Subcutaneous abdominal adipose tissue (tissue), 5 donors: Measurements from ENCODE around the gene RNF144A.
"Not testable (repeated sequence)": the region's sequence is repeated elsewhere in the genome, so short reads cannot be mapped to it uniquely, and the experiment has no call there.

Source experiments
- H3K27ac ChIP-seq: one replicate; pipeline ENCODE4 v1.7.0; 2013; ENCODE audit warnings: low read depth, mild to moderate bottlenecking, inconsistent platforms, low read length, moderate library complexity
- H3K27me3 ChIP-seq, 5 donors: one replicate each; pipeline ENCODE4 v1.7.0; 2013; ENCODE audit warnings: low read length in 5 of 5, inconsistent platforms in 1 of 5; ENCODE audit not compliant: control insufficient read depth in 5 of 5, insufficient read depth in 4 of 5
- H3K36me3 ChIP-seq, 5 donors: one replicate each; pipeline ENCODE4 v1.7.0; 2013; ENCODE audit warnings: low read length in 5 of 5; ENCODE audit not compliant: control insufficient read depth in 5 of 5, insufficient read depth in 5 of 5
- H3K4me1 ChIP-seq, 5 donors: one replicate each; pipeline ENCODE4 v1.7.0; 2013; ENCODE audit warnings: low read length in 5 of 5, mild to moderate bottlenecking in 3 of 5, moderate library complexity in 1 of 5; ENCODE audit not compliant: control insufficient read depth in 5 of 5, insufficient read depth in 5 of 5
- H3K4me3 ChIP-seq, 5 donors: one replicate each; pipeline ENCODE4 v1.7.0; 2013; ENCODE audit warnings: low read length in 5 of 5, low read depth in 1 of 5
- H3K9ac ChIP-seq, 5 donors: one replicate each; pipeline ENCODE4 v1.7.0; 2013; ENCODE audit warnings: low read length in 5 of 5, mild to moderate bottlenecking in 4 of 5, moderate library complexity in 3 of 5
- H3K9me3 ChIP-seq, 5 donors: one replicate each; pipeline ENCODE4 v1.7.0; 2013; ENCODE audit warnings: low read length in 5 of 5; ENCODE audit not compliant: control insufficient read depth in 5 of 5
- donor health status: healthy.
- donor health status: healthy.
- donor health status: healthy.
- donor health status: healthy.
- donor health status: healthy.

Gene RNF144A

DNA sequence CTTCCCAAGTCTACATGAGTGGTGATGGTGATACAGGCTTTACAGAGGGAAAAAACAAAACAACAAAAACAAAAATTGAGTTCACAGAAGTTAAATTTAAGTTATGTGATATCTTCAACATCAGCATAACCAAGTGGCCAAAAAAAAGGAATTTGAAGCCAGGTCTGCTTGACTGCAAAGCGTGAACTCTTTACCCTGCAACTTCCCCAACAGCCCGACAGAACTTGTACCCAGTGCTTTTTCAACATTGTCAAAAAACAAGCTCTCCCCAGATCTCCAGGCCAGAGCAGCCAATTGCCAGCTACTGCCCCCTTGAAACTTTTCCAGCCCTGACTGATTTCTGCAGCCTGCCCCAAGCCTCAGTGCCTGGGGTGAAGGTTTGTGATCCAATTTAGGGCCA, 76.7 kb downstream of the RNF144A start:
- peaks cover 5 to 46% (median 38%) of the 10 kb centered on the region in 5 donors for H3K4me1 ChIP-seq
- no peaks in the 10 kb centered on the region for H3K9me3 ChIP-seq
- peaks cover 0 to 6% (median 0%) of the 10 kb centered on the region in 5 donors for H3K36me3 ChIP-seq
- H3K9ac ChIP-seq, result no peak overlapping the region
- H3K27ac ChIP-seq, result peak overlapping the region; percentile 73
- no peak overlapping the region for H3K4me3 ChIP-seq
- H3K27me3 ChIP-seq, result no peaks in the 10 kb centered on the region

DNA sequence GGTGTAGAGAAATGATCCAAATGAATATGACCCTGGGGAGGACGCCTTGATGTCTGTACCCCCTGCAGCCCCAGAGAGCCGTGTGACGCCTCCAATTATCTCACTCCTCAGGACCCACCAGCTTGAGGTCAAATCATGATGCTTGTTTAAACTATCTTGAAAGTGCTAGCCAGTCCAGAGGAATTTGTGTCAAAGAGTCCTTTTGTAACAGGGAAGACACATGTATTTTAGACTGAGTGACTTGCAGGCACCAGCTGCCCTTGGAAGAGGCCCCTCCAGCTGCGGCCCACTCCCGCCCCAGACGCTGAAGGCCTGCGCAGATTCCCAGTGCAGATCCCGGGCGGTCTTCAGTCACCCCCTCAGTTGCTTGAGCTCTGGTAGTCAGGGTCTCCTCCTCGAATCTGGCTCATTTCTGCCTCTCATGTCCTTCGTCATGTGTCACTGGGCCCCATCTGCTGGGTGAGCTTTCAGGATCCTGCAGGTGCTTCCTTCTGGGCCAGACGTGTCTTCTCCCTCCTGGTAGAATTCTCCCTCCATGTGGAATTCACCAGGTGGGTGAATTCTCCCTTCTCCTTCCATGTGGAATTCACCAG, 77.4 kb downstream of the RNF144A start:
- Histone ChIP-seq H3K27me3 (no peaks in the 10 kb centered on the region), H3K36me3 (peaks cover 0 to 6% (median 0%) of the 10 kb centered on the region in 5 donors), H3K9ac (no peak overlapping the region), H3K27ac (peak overlapping the region; percentile 73), H3K4me1 (peaks cover 5 to 46% (median 38%) of the 10 kb centered on the region in 5 donors), H3K4me3 (no peak overlapping the region), H3K9me3 (no peaks in the 10 kb centered on the region)

DNA sequence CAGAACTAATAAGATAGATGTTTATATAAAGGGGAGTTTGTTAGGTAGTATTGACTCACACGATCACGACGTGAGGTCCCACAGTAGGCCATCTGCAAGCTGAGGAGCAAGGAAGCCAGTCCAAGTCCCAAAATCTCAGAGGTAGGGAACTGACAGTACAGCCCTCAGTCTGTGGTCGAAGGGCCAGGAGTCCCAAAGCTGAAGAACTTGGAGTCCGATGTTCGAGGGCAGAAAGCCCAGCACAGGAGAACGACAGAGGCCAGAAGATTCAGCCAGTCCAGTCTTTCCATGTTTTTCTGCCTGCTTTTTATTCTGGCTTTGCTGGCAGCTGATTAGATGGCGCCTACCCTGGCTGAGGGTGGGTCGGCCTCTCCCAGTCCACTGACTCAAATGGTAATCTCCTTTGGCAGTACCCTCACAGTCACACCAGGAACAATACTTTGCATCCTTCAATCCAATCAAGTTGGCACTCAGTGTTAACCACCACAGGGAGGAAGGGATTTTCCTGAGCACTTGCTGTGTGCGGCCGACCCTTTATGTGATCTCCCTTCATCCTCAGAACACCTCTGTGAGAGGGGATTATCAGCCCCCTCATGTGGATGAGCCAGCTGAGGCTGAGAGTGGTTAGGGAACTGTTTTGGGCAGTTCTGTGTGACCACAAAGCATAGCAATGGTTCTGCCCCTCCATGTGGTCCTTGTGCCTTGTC, 78.3 kb downstream of the RNF144A start:
- no peak overlapping the region for H3K4me3 ChIP-seq
- peaks cover 0 to 6% (median 5%) of the 10 kb centered on the region in 5 donors for H3K36me3 ChIP-seq
- H3K9ac ChIP-seq, result no peak overlapping the region
- no peaks in the 10 kb centered on the region for H3K9me3 ChIP-seq
- H3K4me1 ChIP-seq, result peaks cover 5 to 46% (median 38%) of the 10 kb centered on the region in 5 donors
- no peaks in the 10 kb centered on the region for H3K27me3 ChIP-seq
- H3K27ac ChIP-seq, result peak overlapping the region; percentile 73

DNA sequence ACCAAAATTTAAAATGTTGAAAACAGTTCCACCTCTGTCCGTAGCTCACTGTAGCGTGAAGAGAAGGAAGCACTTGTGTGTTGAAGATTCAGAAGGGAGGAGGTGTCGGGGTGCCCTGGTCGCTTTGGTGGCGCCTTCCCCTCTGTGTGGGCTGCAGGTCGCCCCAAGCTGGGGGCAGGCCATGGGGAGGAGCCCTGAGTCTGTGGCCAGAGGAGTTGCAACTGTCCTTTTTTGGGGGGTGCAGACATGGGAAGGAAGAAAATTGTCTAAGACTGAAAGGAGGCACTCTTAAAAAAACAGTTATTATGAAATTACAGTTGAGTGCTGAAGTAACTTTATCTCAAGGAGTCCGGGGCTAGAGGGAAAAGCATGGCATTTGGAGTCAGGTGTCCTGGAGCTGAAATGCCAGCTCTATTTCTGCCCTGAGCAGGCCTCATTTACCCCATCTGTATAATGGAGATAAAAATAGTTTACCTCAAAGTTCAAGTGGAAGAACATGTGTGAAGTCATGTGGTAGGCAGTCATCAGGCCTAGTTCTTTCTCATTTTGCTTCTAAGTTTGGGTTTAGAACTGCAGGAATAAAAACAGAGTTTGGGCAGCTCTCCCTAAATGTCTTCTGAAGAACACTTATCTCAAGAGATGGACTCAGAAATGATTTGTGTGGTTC, 82.1 kb downstream of the RNF144A start:
- Histone ChIP-seq H3K9me3 (no peaks in the 10 kb centered on the region), H3K4me1 (peaks cover 0 to 25% (median 17%) of the 10 kb centered on the region in 5 donors), H3K36me3 (peaks cover 0 to 6% (median 5%) of the 10 kb centered on the region in 5 donors), H3K9ac (no peak overlapping the region), H3K4me3 (no peak overlapping the region), H3K27me3 (no peaks in the 10 kb centered on the region), H3K27ac (no peak overlapping the region)

DNA sequence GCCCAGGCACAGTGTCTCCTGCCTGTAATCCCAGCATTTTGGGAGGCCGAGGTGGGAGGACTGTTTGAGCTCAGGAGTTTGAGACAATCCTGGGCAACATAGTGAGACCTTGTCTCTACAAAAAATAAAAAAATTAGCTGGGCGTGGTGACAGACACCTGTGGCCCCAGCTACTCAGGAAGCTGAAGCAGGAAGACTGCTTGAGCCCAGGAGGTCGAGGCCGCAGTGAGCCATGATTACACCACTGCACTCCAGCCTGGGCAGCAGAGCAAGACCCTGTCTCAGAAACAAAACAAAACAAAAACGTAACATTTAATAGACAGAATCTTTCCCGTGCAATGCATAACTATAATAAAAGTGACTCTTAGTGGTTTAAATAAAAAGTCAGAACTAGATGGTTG, 84.2 kb downstream of the RNF144A start:
- not testable (repeated sequence) for H3K9me3 ChIP-seq, H3K36me3 ChIP-seq, H3K9ac ChIP-seq, H3K4me3 ChIP-seq, H3K27ac ChIP-seq, H3K27me3 ChIP-seq
- H3K4me1 ChIP-seq, result peaks cover 0 to 23% (median 8%) of the 10 kb centered on the region in 5 donors

DNA sequence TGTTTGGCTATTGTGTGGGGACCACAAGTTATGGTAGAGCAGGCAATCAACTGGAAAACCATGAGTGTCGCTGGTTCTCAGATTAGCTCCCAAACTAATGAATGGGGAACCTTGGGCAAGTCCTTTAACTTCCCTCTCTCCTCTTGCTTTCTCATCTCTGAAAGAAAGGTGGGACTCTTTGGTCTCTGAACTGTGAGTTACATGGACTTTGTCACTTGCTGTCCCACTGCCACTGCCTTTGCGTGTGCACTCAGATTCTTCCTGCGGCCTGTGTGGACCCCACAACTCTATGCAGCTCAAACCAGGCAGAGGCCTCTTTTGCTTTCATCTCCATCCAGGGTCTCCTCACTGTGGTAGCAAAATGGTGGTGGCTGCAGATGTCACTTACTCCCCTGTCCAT, 86.7 kb downstream of the RNF144A start:
- Histone ChIP-seq H3K36me3 (peaks cover 0 to 5% (median 2%) of the 10 kb centered on the region in 5 donors), H3K27ac (no peak overlapping the region), H3K9me3 (no peaks in the 10 kb centered on the region), H3K9ac (no peak overlapping the region), H3K4me3 (no peak overlapping the region), H3K4me1 (peaks cover 9 to 40% (median 33%) of the 10 kb centered on the region in 5 donors), H3K27me3 (no peaks in the 10 kb centered on the region)

DNA sequence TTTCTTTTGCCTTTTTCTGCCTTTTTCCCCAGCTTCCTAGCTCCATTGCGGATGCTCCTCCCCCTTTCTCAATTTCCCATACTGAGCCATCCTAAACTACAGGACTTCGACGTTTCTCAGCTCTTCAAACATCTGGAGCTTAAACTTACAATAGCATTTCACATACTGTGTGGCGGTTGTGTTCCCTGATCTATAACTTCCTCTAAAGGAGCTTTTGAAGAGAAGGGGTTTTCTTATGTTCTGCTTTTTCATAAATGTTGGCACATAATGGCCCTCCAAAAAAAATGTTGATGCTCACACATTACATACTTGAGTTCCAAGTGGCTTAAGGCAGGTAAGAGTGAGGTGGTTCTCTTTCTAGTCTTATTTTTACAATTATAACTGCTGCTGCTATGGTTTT, 87.4 kb downstream of the RNF144A start:
- Histone ChIP-seq H3K9ac (no peak overlapping the region), H3K27ac (no peak overlapping the region), H3K36me3 (peaks cover 0 to 5% (median 2%) of the 10 kb centered on the region in 5 donors), H3K4me1 (peaks cover 10 to 47% (median 41%) of the 10 kb centered on the region in 5 donors), H3K9me3 (no peaks in the 10 kb centered on the region), H3K27me3 (no peaks in the 10 kb centered on the region), H3K4me3 (no peak overlapping the region)

DNA sequence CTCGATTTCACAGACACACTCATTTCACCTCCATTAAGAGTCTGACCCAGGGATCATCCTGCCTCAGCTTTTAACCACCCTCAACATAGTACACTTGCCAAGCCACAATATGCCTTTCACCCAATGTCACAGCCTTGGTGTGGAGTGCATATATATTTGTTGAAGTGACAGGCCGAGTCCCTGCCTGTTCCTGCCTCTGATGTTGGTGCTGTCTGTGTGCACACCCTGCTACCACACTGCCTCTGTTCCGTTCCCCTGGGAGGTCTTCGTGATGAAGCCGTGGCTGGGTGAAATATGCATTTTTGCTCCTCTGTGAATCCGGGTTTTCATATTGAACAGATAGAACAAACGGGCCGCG, 90.3 kb downstream of the RNF144A start:
- Histone ChIP-seq H3K9ac (no peak overlapping the region), H3K27ac (peak overlapping the region; percentile 58), H3K9me3 (no peaks in the 10 kb centered on the region), H3K27me3 (no peaks in the 10 kb centered on the region), H3K4me1 (peaks cover 18 to 65% (median 59%) of the 10 kb centered on the region in 5 donors), H3K36me3 (peaks cover 0 to 3% (median 0%) of the 10 kb centered on the region in 5 donors), H3K4me3 (peak overlapping the region in 3 of 5 donors; percentile 26 to 46 (median 41))

DNA sequence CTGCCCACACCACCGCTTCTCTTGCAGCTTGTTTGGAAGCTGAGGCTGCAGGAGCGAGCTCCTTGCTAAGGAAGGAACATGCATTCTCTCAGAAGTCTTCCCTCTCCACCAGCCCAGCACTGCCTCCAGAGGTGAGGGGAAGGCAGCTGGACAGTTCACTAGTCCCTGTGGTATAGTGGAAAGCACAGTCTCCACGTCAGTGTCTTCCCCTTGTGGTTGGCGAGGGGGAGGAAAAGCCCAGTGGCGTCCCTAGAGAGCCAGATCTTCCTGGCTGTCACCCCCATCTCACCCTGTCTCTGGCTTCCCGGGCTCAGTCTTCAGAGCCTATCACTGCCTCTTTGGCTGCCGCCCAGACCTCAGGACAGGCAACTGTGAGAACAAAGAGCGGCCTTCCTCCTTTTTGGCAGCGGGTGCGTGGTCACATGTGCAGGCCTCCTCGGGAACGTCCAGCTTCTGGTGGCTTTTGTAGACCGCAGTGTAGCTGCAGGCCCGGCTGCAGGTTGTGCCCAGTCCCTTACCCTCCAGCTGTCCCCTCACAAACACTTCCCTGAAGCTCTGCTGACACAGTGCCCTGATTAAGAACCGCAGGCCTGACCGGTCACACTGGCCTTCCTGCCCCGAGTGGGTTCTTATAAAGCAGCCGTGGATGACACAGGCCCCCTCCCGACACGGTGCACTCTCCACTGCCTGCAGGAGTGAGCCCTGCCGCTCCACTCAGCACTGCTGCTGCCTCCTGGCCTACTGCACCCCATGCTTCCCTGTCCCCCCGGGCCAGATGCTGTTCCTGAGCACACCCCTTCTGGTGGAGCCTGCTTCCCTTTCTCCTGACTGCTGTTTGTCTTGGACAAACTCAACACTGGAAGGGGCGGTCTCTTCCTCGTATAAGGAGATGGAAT, 90.9 kb downstream of the RNF144A start:
- H3K27me3 ChIP-seq, result no peaks in the 10 kb centered on the region
- peak overlapping the region in 1 of 5 donors; percentile 49 for H3K9ac ChIP-seq
- H3K27ac ChIP-seq, result peak overlapping the region; percentile 58
- H3K36me3 ChIP-seq, result peaks cover 0 to 3% (median 0%) of the 10 kb centered on the region in 5 donors
- H3K4me1 ChIP-seq, result peaks cover 18 to 65% (median 59%) of the 10 kb centered on the region in 5 donors
- H3K9me3 ChIP-seq, result no peaks in the 10 kb centered on the region
- H3K4me3 ChIP-seq, result peak overlapping the region in 4 of 5 donors; percentile 26 to 46 (median 36)
